Gastroesophageal sphincter (tissue), 3 donors: ENCODE data around the gene SGTB.

Experiments used
- POLR2A ChIP-seq, 2 donors: fragments of 450-650 bp; IDR thresholded peaks; one replicate each; pipeline ENCODE4 v1.6.1; 2017; ENCODE audit warnings: antibody characterized with exemption in 2 of 2, mild to moderate bottlenecking in 2 of 2, moderate library complexity in 1 of 2
- POLR2AphosphoS5 ChIP-seq: sonication (generic); formaldehyde crosslinking; IDR thresholded peaks from one replicate; pipeline ENCODE4 v1.6.1; 2017; ENCODE audit warnings: antibody characterized with exemption
- TF ChIP-seq, protein P1 (sequence below), 4 experiments: fragments of 200-600 bp in 2 of 4; fragments of 450-650 bp in 2 of 4; sonication (generic) in 1 of 4; IDR thresholded peaks; one replicate each; pipeline ENCODE4 v1.5.1; 2017 to 2019; ENCODE audit warnings: antibody characterized with exemption in 4 of 4, mild to moderate bottlenecking in 2 of 4, moderate library complexity in 2 of 4

DNA sequence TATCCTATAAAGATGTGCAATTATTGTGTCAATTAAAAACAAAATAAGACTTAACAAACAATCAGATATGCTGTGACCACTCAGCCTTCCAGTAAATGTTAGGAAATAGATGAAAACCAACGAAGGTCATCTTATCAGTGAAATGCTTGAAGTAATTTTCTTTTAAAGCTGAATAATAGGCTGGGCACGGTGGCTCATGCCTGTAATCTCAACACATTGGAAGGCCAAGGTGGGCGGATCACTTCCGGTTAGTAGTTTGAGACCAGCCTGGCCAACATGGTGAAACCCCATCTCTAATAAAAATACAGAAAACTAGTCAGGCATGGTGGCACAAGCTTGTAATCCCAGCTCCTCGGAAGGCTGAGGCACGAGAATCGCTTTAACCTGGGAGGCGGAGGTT, 31.3 kb upstream of the SGTB start:
- TF ChIP-seq, protein P1, sequence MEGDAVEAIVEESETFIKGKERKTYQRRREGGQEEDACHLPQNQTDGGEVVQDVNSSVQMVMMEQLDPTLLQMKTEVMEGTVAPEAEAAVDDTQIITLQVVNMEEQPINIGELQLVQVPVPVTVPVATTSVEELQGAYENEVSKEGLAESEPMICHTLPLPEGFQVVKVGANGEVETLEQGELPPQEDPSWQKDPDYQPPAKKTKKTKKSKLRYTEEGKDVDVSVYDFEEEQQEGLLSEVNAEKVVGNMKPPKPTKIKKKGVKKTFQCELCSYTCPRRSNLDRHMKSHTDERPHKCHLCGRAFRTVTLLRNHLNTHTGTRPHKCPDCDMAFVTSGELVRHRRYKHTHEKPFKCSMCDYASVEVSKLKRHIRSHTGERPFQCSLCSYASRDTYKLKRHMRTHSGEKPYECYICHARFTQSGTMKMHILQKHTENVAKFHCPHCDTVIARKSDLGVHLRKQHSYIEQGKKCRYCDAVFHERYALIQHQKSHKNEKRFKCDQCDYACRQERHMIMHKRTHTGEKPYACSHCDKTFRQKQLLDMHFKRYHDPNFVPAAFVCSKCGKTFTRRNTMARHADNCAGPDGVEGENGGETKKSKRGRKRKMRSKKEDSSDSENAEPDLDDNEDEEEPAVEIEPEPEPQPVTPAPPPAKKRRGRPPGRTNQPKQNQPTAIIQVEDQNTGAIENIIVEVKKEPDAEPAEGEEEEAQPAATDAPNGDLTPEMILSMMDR (IDR thresholded peaks at IDR 0.05), result no peak
- no peak for TF ChIP-seq POLR2A (IDR thresholded peaks at IDR 0.05)
- no peak for TF ChIP-seq POLR2AphosphoS5
